GM10248 (cell line): ENCODE results near the gene MMP24OS.
"Not testable (repeated sequence)": the region's sequence is repeated elsewhere in the genome, so short reads cannot be mapped to it uniquely, and the experiment has no call there.

Experiments used
- CTCF ChIA-PET: fragments of 300-600 bp; sonication (Branson Sonifier 250); formaldehyde crosslinking; extraction: SDS; loops from one replicate; lab custom pipeline; 2021; ENCODE audit warnings: antibody characterized with exemption; lab: Yijun Ruan, JAX
- POLR2A ChIA-PET: fragments of 350-650 bp; sonication (Branson Sonifier 250); formaldehyde crosslinking; extraction: SDS; loops from one replicate; lab custom pipeline; 2020; ENCODE audit warnings: antibody characterized with exemption; lab: Yijun Ruan, JAX
- DNase-seq: peaks from one replicate; pipeline ENCODE4 v3.0.0; 2012; ENCODE audit errors: extremely low spot score
- TF ChIP-seq, protein P1 (sequence below): IDR thresholded peaks from 2 replicates; pipeline ENCODE4 v1.5.1; 2012; ENCODE audit warnings: mild to moderate bottlenecking, low read depth; ENCODE audit errors: extremely low read depth, missing control alignments, control extremely low read depth

The MMP24OS gene

DNA sequence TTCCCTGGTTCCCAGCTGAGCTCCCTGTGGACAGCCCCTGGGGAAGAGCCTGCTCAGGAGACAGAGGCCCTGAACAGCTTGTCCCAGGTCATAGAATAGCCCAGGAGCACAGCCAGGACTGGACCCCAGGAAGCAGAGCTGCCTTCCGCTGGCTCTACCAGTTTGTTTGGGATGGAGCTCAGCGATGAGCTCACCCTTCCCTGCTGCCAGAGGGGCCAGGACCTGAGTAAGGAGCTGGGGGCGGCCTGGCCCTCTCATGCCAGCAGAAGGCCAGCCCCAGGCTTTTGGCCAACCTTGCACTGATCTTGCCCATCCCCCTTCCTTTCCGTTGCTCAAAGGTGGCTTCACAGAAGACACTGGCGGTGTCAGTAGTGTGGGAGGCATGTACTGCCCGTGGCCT is 17.5 kb downstream of the MMP24OS start:
- CTCF ChIA-PET, result interaction anchor here (2.9 kb wide), 1 partner anchor 9 kb away, joined by 17 read pairs; no protein-coding TSS in a partner anchor
- POLR2A ChIA-PET, result no interaction called here
- no peak for DNase-seq

DNA sequence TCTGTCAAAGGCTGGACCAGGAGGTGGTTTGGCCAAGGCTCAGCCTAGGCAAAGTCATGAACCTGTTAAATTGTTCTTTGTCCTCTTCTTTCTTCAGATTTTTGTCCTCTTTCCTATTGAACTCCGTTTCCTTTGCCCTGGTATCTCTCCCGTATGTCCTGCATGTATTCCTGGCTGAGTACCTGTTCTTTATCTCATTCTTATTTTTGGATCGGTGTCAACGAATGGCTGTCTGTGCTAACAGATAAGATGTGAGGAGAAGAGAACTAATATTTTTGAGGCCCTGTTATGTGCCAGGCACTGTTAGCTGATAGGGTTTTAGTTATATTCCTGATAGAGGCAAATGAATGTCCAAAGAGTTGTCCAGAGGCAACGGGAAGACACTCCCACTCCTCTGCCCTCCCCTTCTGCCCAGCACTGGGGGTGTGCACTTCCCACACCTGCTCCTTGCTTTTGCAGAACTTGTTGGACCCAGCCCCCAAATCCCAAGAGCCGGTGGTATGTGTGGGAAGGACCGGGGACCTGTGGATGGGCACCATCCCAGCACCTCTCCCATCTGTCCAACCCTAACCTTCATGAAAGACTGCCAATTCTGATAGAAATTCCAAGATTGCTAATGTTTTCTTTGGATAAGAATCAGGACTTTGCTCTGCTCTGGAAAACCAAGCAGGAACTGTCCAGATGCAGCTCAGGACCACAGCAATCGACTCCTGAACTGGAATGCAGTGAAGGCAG is 20.6 kb downstream of the MMP24OS start:
- POLR2A ChIA-PET, result no interaction called here
- CTCF ChIA-PET, result no interaction called here
- TF ChIP-seq, protein P1, sequence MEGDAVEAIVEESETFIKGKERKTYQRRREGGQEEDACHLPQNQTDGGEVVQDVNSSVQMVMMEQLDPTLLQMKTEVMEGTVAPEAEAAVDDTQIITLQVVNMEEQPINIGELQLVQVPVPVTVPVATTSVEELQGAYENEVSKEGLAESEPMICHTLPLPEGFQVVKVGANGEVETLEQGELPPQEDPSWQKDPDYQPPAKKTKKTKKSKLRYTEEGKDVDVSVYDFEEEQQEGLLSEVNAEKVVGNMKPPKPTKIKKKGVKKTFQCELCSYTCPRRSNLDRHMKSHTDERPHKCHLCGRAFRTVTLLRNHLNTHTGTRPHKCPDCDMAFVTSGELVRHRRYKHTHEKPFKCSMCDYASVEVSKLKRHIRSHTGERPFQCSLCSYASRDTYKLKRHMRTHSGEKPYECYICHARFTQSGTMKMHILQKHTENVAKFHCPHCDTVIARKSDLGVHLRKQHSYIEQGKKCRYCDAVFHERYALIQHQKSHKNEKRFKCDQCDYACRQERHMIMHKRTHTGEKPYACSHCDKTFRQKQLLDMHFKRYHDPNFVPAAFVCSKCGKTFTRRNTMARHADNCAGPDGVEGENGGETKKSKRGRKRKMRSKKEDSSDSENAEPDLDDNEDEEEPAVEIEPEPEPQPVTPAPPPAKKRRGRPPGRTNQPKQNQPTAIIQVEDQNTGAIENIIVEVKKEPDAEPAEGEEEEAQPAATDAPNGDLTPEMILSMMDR, result no peak
- DNase-seq, result no peak

More for the DNA sequence above, 17.5 kb downstream of the MMP24OS start:
- TF ChIP-seq, protein P1, result no peak

DNA sequence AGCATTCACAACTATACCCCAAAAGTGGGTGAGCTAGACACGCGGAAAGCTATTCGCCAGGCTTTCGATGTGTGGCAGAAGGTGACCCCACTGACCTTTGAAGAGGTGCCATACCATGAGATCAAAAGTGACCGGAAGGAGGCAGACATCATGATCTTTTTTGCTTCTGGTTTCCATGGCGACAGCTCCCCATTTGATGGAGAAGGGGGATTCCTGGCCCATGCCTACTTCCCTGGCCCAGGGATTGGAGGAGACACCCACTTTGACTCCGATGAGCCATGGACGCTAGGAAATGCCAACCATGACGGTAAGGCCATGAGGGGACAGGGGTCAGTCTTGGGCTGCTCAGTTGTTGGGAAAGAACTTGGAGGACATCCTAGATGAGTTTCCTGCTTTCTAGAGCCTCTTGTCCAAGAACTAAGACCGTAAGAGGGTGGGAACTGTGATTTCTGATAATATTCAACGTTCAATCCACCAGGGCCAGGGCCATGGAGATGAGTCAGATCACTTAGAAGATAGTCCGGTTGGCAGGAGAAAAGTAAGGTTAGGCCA is 23.4 kb downstream of the MMP24OS start:
- ChIA-PET CTCF (interaction anchor here (1.0 to 1.2 kb wide), 2 partner anchors 11 to 12 kb away, joined by 3 to 4 read pairs; no protein-coding TSS in a partner anchor), POLR2A (no interaction called here)

DNA sequence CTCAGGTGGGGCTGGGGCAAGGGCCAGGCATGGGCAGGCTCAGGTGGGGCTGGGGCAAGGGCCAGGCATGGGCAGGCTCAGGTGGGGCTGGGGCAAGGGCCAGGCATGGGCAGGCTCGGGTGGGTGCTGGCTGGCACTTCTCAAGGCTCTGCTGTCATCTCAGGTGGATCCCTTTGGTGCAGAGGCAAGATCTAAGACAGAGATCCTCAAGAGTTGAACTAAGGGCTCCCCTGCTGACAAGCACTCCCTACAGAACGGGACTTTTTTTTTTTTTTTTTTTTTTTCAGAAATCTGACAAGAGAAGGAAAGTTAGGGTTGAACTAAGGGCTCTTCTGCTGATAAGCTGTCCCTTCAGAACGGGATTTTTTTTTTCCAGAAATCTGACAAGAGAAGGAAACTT is 24.9 kb downstream of the MMP24OS start:
- TF ChIP-seq, protein P1, result no peak
- ChIA-PET CTCF (no interaction called here), POLR2A (no interaction called here)
- DNase-seq, result no peak

More for the DNA sequence above, 23.4 kb downstream of the MMP24OS start:
- DNase-seq, result no peak
- TF ChIP-seq, protein P1, result no peak

DNA sequence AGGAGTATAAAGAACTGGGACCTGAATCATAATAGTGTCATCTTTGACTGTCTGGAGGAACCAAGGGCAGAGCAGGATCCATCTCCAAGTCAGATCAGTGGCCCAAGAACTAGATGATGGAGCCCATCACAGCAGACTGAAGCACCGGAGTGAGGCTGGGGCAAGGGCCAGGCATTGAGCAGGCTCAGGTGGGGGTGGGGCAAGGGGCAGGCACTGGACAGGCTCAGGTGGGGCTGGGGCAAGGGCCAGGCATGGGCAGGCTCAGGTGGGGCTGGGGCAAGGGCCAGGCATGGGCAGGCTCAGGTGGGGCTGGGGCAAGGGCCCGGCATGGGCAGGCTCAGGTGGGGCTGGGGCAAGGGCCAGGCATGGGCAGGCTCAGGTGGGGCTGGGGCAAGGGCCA is 25.3 kb downstream of the MMP24OS start:
- DNase-seq, CTCF ChIA-PET, POLR2A ChIA-PET: not testable (repeated sequence)

DNA sequence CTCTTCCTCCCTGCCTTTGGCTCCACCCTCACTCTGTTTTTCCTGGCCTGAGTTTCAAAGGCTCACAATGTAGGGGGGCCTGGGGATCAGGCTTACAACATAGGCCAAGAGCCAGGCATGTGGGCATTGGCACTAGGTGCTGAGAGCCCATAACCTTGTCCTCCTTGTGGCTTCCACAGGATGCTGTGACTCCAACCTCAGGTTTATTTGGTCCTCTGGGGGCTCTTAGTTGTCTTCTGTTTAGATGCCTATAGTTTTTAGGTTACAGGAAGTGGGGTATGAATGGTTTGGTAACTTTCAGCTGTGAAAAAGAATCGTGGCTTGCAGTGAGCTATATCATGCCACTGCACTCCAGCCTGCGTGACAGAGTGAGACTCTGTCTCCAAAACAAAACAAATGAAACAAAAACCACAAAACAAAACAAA is 25.9 kb downstream of the MMP24OS start:
- TF ChIP-seq, protein P1, result no peak
- ChIA-PET CTCF (interaction anchor here (0.6 kb wide), 1 partner anchor 17 kb away, joined by 3 read pairs; no protein-coding TSS in a partner anchor), POLR2A (no interaction called here)
- no peak for DNase-seq

DNA sequence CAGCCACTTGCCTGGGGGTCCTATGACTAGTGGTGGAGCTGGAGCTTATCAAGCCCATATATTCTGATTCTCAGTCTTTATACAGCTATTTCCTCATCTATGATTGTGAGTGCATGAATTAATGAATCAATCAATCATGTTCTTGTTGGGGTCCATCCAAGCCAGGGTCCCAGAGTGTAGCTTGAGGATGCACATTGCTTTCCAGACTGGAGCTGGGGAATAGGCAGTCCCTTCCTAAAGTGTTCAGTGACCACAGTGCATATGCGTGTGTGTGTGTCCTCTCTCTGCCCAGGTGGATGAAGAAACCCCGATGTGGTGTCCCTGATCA is 26.3 kb downstream of the MMP24OS start:
- POLR2A ChIA-PET, result no interaction called here
- CTCF ChIA-PET, result interaction anchor here (0.6 to 1.0 kb wide), 2 partner anchors 16 to 156 kb away, joined by 3 read pairs; no protein-coding TSS in a partner anchor
- no peak for DNase-seq
- TF ChIP-seq, protein P1, result no peak
